ENCODE data around the gene WWOX.

The WWOX gene

GRCh38 chr16:78516006-78516736 is 416.7 kb downstream of the WWOX start:
- DNase-seq (ENCODE audit: low read depth) = no peak
- H3K4me3 ChIP-seq (ENCODE audit: low read depth, low read length) = no peak overlapping the region
- no peak for TF ChIP-seq CTCF (IDR thresholded peaks at IDR 0.05; ENCODE audit: insufficient read depth, low read depth, low read length, missing control alignments)

DNA sequence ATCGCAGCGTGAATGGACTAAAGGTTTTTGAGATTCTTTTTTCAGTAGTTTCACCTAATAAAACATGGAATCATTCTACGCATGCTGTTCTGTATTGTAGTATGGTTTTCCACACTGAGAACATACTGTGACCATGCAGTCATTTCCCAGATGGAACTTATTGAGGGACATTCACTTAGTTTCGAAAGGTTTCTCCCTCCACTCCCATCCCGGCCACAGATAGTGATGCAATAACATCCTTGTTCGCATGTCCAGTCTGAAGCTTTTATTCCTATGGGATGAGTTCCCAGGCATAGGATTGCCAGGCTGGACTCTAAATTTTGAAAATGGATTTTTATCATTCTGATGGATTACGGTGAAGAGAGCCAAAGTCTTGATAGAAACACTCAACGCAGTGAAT is 420.4 kb downstream of the WWOX start:
- H3K4me3 ChIP-seq (ENCODE audit: low read depth, low read length) = no peak overlapping the region
- no peak for TF ChIP-seq CTCF (IDR thresholded peaks at IDR 0.05; ENCODE audit: insufficient read depth, low read depth, low read length, missing control alignments)
- DNase-seq (ENCODE audit: low read depth) = no peak

- TF ChIP-seq CTCF (IDR thresholded peaks at IDR 0.05; ENCODE audit: insufficient read depth, low read depth, low read length, missing control alignments) = no peak
- no peak overlapping the region for H3K4me3 ChIP-seq (ENCODE audit: low read depth, low read length)
- no peak for DNase-seq (ENCODE audit: low read depth)
These were observed 421.0 kb downstream of the WWOX start for GRCh38 chr16:78520470-78520869.

- TF ChIP-seq CTCF (IDR thresholded peaks at IDR 0.05; ENCODE audit: insufficient read depth, low read depth, low read length, missing control alignments) = no peak
- no peak overlapping the region for H3K4me3 ChIP-seq (ENCODE audit: low read depth, low read length)
These were observed 422.9 kb downstream of the WWOX start for GRCh38 chr16:78522327-78522726.

GRCh38 chr16:78523212-78523985 is 423.9 kb downstream of the WWOX start:
- H3K4me3 ChIP-seq (ENCODE audit: low read depth, low read length) = no peak overlapping the region
- no peak for DNase-seq (ENCODE audit: low read depth)
- TF ChIP-seq CTCF (IDR thresholded peaks at IDR 0.05; ENCODE audit: insufficient read depth, low read depth, low read length, missing control alignments) = no peak

More at GRCh38 chr16:78522327-78522726, 422.9 kb downstream of the WWOX start:
- DNase-seq (ENCODE audit: low read depth) = no peak

GRCh38 chr16:78524066-78524595 is 424.7 kb downstream of the WWOX start:
- no peak for DNase-seq (ENCODE audit: low read depth)
- TF ChIP-seq CTCF (IDR thresholded peaks at IDR 0.05; ENCODE audit: insufficient read depth, low read depth, low read length, missing control alignments) = no peak
- no peak overlapping the region for H3K4me3 ChIP-seq (ENCODE audit: low read depth, low read length)
